ENCODE data around the gene EIF4G3. TPM values are rescaled to one million over a fixed set of nuclear protein-coding genes. Genes with fewer than 3 reads are reported as not detected.

The EIF4G3 gene
- total RNA-seq, 4 donors from 2014 or later = 82.1 to 143 (median 101) TPM

DNA sequence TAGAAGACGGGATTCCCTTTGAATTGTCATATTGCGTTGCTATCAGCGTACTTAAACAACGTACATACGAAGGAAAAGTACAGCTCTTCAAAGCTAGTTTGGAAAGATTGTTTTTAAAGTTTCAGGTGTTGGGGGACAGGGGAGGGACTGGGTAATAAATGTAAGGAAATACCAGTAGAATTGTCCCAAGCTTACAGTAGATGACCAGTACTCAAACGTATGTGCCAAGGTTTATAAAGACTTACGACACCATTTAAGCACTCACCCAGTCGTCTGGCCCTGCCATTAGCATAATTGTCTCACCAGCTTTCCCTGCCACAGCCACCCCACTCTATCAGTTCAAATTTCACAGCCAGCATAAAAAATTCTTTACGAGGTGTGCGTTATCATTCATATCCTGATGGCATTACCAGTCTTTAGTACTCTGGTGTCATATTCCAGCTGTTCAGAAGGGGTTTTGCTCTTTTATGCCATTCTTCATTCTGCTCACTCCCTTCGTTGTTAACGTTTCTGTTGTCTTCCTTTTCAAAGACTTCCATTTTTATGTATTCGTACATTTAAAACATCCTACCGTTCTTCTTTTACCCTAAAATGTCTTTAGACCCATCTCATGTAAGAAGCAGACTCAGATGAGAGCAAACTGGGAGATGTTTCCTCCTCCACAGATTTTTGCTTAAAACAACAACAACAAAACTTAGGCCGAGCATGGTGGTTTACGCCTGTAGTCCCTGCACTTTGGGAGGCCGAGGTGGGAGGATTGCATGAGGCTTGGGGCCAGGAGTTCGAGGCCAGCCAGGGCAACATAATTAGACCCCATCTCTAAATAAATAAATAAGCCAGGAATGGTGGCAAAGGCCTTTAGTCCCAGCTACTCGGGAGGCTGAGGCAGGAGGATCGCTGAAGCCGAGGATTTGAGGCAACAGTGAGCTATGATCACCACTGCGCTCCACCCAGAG lies 388.6 kb downstream of the EIF4G3 start:
- no peak for TF ChIP-seq EP300 (IDR thresholded peaks at IDR 0.05; ENCODE audit: low read depth)
- TF ChIP-seq, protein P1, sequence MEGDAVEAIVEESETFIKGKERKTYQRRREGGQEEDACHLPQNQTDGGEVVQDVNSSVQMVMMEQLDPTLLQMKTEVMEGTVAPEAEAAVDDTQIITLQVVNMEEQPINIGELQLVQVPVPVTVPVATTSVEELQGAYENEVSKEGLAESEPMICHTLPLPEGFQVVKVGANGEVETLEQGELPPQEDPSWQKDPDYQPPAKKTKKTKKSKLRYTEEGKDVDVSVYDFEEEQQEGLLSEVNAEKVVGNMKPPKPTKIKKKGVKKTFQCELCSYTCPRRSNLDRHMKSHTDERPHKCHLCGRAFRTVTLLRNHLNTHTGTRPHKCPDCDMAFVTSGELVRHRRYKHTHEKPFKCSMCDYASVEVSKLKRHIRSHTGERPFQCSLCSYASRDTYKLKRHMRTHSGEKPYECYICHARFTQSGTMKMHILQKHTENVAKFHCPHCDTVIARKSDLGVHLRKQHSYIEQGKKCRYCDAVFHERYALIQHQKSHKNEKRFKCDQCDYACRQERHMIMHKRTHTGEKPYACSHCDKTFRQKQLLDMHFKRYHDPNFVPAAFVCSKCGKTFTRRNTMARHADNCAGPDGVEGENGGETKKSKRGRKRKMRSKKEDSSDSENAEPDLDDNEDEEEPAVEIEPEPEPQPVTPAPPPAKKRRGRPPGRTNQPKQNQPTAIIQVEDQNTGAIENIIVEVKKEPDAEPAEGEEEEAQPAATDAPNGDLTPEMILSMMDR (IDR thresholded peaks at IDR 0.05) = no peak
- no peak for TF ChIP-seq POLR2A (IDR thresholded peaks at IDR 0.05)
- TF ChIP-seq POLR2AphosphoS5 (IDR thresholded peaks at IDR 0.05) = no peak
- Histone ChIP-seq H3K9me3 (no peaks in the 10 kb centered on the region), H3K36me3 (no peaks in the 10 kb centered on the region), H3K4me3 (peak overlapping the region; percentile 29 to 99 (median 94)), H3K27me3 (no peaks in the 10 kb centered on the region), H3K4me1 (peaks cover 14 to 30% (median 25%) of the 10 kb centered on the region in 4 donors), H3K27ac (peak overlapping the region; percentile 98 to 100 (median 100))
- in situ Hi-C loops (cut with MboI; ENCODE audit: low pct_ligation_motif_present in 1 of 4, low pct_unique_long_range_greater_than_20kb in 1 of 4, low sequenced_read_pairs in 3 of 4) (no loop called here), intact Hi-C loops (cut with DNase I; ENCODE audit: low total_unique reads) (no loop called here)
- WGBS, 2 donors (ENCODE audit: low coverage in 1 of 2) = 44 to 45% methylated on average over 17 to 22 of the region's 22 CpGs
- DNase-seq = peak; percentile 20

DNA sequence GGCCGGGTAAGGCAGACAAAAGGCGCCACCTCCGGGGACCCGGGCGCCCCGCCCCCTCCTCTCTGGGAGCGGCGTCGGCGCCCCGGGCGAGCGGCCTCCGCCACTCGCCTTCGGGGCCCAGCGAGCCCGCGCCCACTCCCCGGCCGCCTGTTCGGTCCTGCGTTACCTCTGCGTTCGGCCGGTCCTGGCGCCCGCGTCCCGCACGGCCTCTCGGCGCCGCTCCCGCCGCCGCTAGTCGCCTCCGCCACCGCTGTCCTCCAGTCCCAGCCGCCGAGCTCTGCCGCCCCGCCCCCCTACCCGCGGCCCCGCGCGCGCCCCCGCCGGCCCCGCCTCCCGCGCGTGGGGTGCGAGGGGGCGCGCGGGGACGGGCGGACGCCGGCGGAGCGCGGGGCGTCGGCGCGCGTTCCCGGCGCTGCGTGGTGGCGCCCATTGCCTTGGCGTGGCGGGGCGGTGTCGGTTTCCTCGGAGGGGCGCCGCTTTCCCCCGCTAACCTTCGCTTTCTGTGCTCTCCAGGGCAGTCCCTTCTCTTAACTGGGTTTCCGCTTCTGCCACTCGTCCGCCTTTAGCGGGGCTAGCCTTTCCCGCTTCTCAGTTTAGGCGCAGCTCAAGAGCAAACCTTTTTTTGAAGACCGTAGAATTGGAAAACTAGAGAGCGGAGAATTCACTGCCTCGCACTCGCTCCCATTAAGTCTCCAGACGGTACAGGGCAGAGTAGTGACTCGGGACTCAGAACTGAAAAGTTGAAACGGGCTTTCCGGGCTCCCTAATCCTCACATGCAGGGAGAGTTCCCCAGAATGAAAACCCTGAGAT lies 389.5 kb downstream of the EIF4G3 start, which contains the start of gene HP1BP3:
Gene HP1BP3 (minus strand): TSS at position 279 of the 811 bp plus-strand sequence. CDS start 6,867 bp downstream, outside the sequence.
- WGBS, 2 donors (ENCODE audit: low coverage in 1 of 2) = 0% methylated on average over 5 to 57 of the region's 99 CpGs
- in situ Hi-C loops (cut with MboI; ENCODE audit: low pct_ligation_motif_present in 1 of 4, low pct_unique_long_range_greater_than_20kb in 1 of 4, low sequenced_read_pairs in 3 of 4) = no loop called here

DNA sequence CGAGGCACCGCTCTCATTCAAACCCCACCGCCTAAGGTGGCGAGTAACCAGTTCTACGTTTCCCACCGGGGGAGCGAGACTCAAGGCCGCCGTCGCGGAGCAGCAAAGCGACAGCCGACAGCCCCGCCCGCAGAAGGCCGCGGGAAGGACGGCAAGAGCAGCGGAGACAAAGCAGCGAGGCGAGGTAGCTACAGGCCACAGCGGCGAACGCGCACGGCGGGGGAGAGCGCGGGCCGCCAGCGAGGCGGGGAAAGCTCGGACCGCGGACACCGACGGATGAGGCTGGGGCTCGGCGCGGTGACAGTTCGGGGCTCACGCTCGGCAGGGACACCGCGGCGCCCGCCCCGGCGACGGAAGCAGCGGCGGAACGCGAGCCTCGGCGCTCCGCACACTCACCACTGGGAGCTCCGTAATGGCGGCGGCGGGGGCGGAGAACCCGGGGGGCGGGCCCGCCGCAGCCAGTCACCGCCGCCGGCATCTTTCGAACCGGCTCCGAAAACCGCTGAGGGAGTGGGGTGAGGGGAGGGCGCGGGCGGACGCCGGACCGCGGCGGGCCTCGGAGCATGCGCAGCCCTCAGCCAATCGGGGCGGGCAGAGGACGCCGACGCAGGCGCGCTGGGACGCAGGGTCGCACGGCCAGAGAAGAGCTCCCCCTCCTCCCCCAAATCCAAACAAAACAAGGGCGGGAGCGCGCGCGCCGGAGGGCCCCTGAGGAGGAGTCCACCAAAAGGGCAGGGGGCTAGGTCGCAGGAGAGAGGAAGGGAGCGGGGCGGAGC lies 390.3 kb downstream of the EIF4G3 start:
- H3K36me3 ChIP-seq = no peaks in the 10 kb centered on the region
- in situ Hi-C loops (cut with MboI; ENCODE audit: low pct_ligation_motif_present in 1 of 4, low pct_unique_long_range_greater_than_20kb in 1 of 4, low sequenced_read_pairs in 3 of 4) = no loop called here
- TF ChIP-seq, protein P1 (IDR thresholded peaks at IDR 0.05) = peak in 1 of 5 experiments; percentile 18
- TF ChIP-seq POLR2AphosphoS5 (IDR thresholded peaks at IDR 0.05) = peak; percentile 71 to 84 (median 79)
- TF ChIP-seq POLR2A (IDR thresholded peaks at IDR 0.05) = peak; percentile 58
- TF ChIP-seq EP300 (IDR thresholded peaks at IDR 0.05; ENCODE audit: low read depth) = no peak
- H3K27me3 ChIP-seq = no peaks in the 10 kb centered on the region
- H3K4me3 ChIP-seq = peak overlapping the region; percentile 69 to 99 (median 94)
- WGBS, 2 donors (ENCODE audit: low coverage in 1 of 2) = 0% methylated on average over 60 of the region's 102 CpGs; no CpG with 5 or more reads in 1 of the 2 donors
- H3K27ac ChIP-seq = peak overlapping the region; percentile 98 to 100 (median 100)
- peaks cover 14 to 34% (median 29%) of the 10 kb centered on the region in 4 donors for H3K4me1 ChIP-seq
- H3K9me3 ChIP-seq = no peaks in the 10 kb centered on the region
- intact Hi-C loops (cut with DNase I; ENCODE audit: low total_unique reads) = no loop called here
- peak; percentile 96 for DNase-seq

More for the DNA sequence above, 389.5 kb downstream of the EIF4G3 start, which contains the start of gene HP1BP3:
- H3K36me3 ChIP-seq = no peaks in the 10 kb centered on the region
- DNase-seq = peak; percentile 84
- peaks cover 14 to 34% (median 26%) of the 10 kb centered on the region in 4 donors for H3K4me1 ChIP-seq
- peak within 1 kb of the TSS; percentile 98 to 100 (median 100) for H3K27ac ChIP-seq
- no peaks in the 10 kb centered on the region for H3K9me3 ChIP-seq
- intact Hi-C loops (cut with DNase I; ENCODE audit: low total_unique reads) = no loop called here
- H3K27me3 ChIP-seq = no peaks in the 10 kb centered on the region
- H3K4me3 ChIP-seq = peak within 1 kb of the TSS; percentile 69 to 99 (median 94)
- peak; percentile 36 to 57 (median 52) for TF ChIP-seq POLR2AphosphoS5 (IDR thresholded peaks at IDR 0.05)
- no peak for TF ChIP-seq EP300 (IDR thresholded peaks at IDR 0.05; ENCODE audit: low read depth)
- TF ChIP-seq POLR2A (IDR thresholded peaks at IDR 0.05) = peak; percentile 44
- TF ChIP-seq, protein P1 (IDR thresholded peaks at IDR 0.05) = no peak

Measured in transverse colon (tissue), 4 donors.